GM21576 (cell line): ENCODE results near the gene ZNF354C.

Experiments used
- ATAC-seq: cut with Tn5 transposase; IDR thresholded peaks from one replicate; pipeline ENCODE4 v1.9.1; 2021; ENCODE audit warnings: mild to moderate bottlenecking, moderate library complexity; ENCODE audit not compliant: unreplicated experiment

The ZNF354C gene

GRCh38 chr5:179113143-179113530 is 53.0 kb downstream of the ZNF354C start:
- ATAC-seq = no peak

- ATAC-seq = no peak
Observed at GRCh38 chr5:179113945-179114641, 53.9 kb downstream of the ZNF354C start.

- no peak for ATAC-seq
Observed at GRCh38 chr5:179114756-179115155, 54.6 kb downstream of the ZNF354C start.

GRCh38 chr5:179115307-179115706 is 55.1 kb downstream of the ZNF354C start:
- ATAC-seq = no peak

- ATAC-seq = no peak
Observed at GRCh38 chr5:179115845-179116524, 55.8 kb downstream of the ZNF354C start.

GRCh38 chr5:179118338-179118737 is 58.2 kb downstream of the ZNF354C start:
- no peak for ATAC-seq

GRCh38 chr5:179118756-179119414 is 58.7 kb downstream of the ZNF354C start:
- ATAC-seq = no peak

GRCh38 chr5:179119415-179120170 is 59.4 kb downstream of the ZNF354C start:
- ATAC-seq = no peak

GRCh38 chr5:179120421-179120861 is 60.3 kb downstream of the ZNF354C start:
- no peak for ATAC-seq

GRCh38 chr5:179120951-179121666 is 60.9 kb downstream of the ZNF354C start:
- no peak for ATAC-seq

GRCh38 chr5:179121667-179122111 is 61.5 kb downstream of the ZNF354C start:
- no peak for ATAC-seq

- no peak for ATAC-seq
Observed at GRCh38 chr5:179122411-179123108, 62.4 kb downstream of the ZNF354C start.

- ATAC-seq = no peak
Observed at GRCh38 chr5:179123109-179123426, 62.9 kb downstream of the ZNF354C start.

- ATAC-seq = no peak
Observed at GRCh38 chr5:179123491-179124272, 63.5 kb downstream of the ZNF354C start.

- ATAC-seq = no peak
Observed at GRCh38 chr5:179124273-179124852, 64.2 kb downstream of the ZNF354C start.

- ATAC-seq = no peak
Observed at GRCh38 chr5:179124853-179125788, 64.9 kb downstream of the ZNF354C start.

- ATAC-seq = no peak
Observed at GRCh38 chr5:179125789-179126505, 65.8 kb downstream of the ZNF354C start.
